GM18909 (cell line): ENCODE results near the gene TBPL2.

Experiments used
- ATAC-seq: cut with Tn5 transposase; IDR thresholded peaks from one replicate; pipeline ENCODE4 v1.9.1; 2021; ENCODE audit warnings: mild to moderate bottlenecking; ENCODE audit not compliant: unreplicated experiment, poor library complexity

Gene TBPL2

GRCh38 chr14:55373784-55374705 is 66.4 kb downstream of the TBPL2 start:
- ATAC-seq: no peak

DNA sequence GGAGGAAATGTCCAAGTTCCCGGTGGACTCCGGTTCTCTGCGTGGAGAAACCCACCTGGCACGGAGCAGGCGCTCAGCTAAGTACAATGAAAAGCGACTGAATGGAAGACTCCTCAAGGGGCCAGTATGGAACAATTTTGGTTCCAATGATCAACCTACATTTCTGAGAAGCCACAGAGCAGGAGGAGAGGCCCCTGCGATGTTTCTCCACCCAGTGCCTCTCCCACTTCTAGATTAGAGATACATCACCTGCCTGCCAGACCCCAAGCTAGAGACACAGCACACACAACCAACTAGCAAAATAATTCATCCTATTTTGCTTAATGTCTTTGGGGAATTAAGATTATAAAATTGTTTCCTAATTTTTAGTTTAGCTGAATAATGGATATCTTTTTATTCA is 67.6 kb downstream of the TBPL2 start:
- ATAC-seq: no peak

DNA sequence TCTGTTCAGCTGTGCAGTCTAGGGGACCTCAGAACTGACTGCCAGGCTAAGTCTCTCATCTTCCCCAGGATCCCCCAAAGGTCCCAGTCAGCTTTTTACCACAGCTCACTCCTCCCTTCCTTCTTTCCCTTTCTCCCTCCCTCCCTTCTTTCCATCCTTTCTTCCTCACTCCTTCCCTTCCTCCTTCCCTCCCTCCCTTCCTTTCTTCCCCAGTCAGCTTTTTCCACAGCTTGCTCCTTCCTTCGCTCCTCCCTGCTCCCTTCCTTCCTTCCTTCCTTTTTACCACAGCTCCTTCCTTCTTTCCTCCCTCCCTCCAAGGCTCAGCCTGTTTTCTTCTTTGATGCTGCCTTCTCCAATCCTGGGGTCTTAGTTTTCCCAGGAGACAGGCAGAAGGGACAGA is 68.0 kb downstream of the TBPL2 start:
- ATAC-seq: no peak

- no peak for ATAC-seq
These were observed 69.4 kb downstream of the TBPL2 start for GRCh38 chr14:55370883-55371455.

DNA sequence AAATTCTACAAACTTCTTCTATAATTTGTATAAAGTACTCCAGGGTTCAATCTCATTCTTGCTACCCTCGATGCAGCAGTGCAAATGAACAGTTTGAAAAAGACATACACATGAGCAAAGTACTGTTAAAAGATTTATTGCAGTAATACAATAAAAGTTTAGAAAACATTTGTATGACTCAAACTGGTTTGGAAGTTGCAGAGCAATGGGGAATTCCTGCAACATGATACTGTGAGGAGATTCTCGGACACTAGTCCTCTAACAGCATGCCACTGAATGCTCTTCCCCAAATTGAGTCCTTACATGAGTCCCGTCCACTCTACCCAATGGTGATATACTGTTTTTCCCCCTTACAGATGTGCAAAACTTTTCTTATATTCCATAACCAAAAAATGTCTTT is 74.1 kb downstream of the TBPL2 start:
- ATAC-seq: no peak
